Inferior parietal cortex (tissue), 1 donor: Measurements from ENCODE around the gene PPP6R3.
"Not testable (repeated sequence)": the region's sequence is repeated elsewhere in the genome, so short reads cannot be mapped to it uniquely, and the experiment has no call there.

Experiments used
- DNase-seq: peaks from one replicate; pipeline ENCODE4 v3.0.0-alpha.2; 2016; ENCODE audit errors: extremely low spot score

PPP6R3 gene

GRCh38 chr11:68457216-68457897 is 3.2 kb upstream of the PPP6R3 start:
- no peak for DNase-seq

GRCh38 chr11:68457898-68458249 is 2.7 kb upstream of the PPP6R3 start:
- DNase-seq: no peak

- DNase-seq: not testable (repeated sequence)
These were observed 2.2 kb upstream of the PPP6R3 start for GRCh38 chr11:68458340-68458739.

- DNase-seq: peak; percentile 96
These were observed 439 bp upstream of the PPP6R3 start for GRCh38 chr11:68459886-68460740.

- no peak for DNase-seq
These were observed 994 bp downstream of the PPP6R3 start for GRCh38 chr11:68461575-68461917.

- DNase-seq: no peak
These were observed 3.2 kb downstream of the PPP6R3 start for GRCh38 chr11:68463714-68464113.

- no peak for DNase-seq
These were observed 6.8 kb downstream of the PPP6R3 start for GRCh38 chr11:68467201-68467834.

GRCh38 chr11:68468217-68468828 is 7.8 kb downstream of the PPP6R3 start:
- no peak for DNase-seq

GRCh38 chr11:68469122-68469521 is 8.6 kb downstream of the PPP6R3 start:
- DNase-seq: no peak

GRCh38 chr11:68469642-68470041 is 9.1 kb downstream of the PPP6R3 start:
- DNase-seq: no peak

GRCh38 chr11:68470304-68470811 is 9.8 kb downstream of the PPP6R3 start:
- peak; percentile 40 for DNase-seq

- no peak for DNase-seq
These were observed 11.1 kb downstream of the PPP6R3 start for GRCh38 chr11:68471360-68472340.

GRCh38 chr11:68472778-68473177 is 12.2 kb downstream of the PPP6R3 start:
- no peak for DNase-seq

GRCh38 chr11:68473693-68474092 is 13.1 kb downstream of the PPP6R3 start:
- DNase-seq: no peak

GRCh38 chr11:68475626-68476025 is 15.1 kb downstream of the PPP6R3 start:
- DNase-seq: not testable (repeated sequence)

GRCh38 chr11:68479390-68479789 is 18.8 kb downstream of the PPP6R3 start:
- no peak for DNase-seq

GRCh38 chr11:68480193-68480592 is 19.6 kb downstream of the PPP6R3 start:
- DNase-seq: no peak

GRCh38 chr11:68480852-68481510 is 20.4 kb downstream of the PPP6R3 start:
- DNase-seq: no peak

GRCh38 chr11:68481579-68482240 is 21.2 kb downstream of the PPP6R3 start:
- DNase-seq: no peak

- no peak for DNase-seq
These were observed 28.1 kb downstream of the PPP6R3 start for GRCh38 chr11:68488623-68489022.
